ENCODE data around the gene NAA38.

The NAA38 gene, protein sequence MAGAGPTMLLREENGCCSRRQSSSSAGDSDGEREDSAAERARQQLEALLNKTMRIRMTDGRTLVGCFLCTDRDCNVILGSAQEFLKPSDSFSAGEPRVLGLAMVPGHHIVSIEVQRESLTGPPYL

DNA sequence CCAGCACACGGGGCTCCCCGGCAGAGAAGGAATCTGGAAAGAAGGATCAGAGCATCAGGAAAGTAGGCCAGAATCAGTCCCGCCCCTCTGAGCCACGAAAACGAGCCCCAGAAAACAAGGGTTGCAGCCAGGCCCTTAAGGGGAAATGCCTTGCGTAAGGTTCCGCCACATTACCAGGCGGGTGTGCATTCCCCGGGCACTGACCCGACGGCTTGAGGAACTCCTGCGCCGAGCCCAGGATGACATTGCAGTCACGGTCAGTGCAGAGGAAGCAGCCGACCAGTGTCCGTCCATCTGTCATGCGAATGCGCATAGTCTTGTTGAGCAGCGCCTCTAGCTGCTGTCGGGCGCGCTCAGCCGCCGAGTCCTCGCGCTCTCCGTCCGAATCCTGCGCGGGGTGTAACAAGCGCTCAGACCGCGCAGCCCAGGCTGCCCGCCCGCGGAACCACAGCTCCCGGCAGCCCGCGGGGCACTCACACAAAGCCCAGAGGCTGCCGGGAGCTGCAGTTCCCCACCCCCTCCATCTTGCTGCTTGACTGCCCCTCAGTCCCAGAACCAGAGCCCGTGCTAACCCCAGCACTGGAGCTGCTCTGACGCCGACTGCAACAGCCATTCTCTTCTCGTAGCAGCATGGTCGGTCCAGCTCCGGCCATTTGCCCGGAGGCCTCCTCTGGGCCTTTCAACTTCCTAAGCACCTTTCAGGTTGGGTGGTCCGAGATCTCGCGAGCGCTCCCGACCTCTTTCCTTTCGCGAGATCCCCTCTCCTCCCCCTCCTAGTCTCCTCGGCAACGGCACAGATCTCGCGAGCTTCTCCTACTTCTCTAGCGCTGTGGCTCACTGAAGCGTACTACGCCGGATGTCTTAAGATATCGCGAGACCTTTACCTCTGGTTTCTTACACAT lies at the start of gene NAA38:
Gene NAA38, minus strand, starts transcription at position 749 of the 902 bp plus-strand sequence. Its CDS starts 96 bp downstream, at position 653.
- peak; percentile 100 for DNase-seq (ENCODE audit: extremely low read depth, low read depth)
- H3K4me3 ChIP-seq (replicated peaks; ENCODE audit: low read depth, low read length) = peak within 1 kb of the TSS; percentile 68
- TF ChIP-seq, protein P1, sequence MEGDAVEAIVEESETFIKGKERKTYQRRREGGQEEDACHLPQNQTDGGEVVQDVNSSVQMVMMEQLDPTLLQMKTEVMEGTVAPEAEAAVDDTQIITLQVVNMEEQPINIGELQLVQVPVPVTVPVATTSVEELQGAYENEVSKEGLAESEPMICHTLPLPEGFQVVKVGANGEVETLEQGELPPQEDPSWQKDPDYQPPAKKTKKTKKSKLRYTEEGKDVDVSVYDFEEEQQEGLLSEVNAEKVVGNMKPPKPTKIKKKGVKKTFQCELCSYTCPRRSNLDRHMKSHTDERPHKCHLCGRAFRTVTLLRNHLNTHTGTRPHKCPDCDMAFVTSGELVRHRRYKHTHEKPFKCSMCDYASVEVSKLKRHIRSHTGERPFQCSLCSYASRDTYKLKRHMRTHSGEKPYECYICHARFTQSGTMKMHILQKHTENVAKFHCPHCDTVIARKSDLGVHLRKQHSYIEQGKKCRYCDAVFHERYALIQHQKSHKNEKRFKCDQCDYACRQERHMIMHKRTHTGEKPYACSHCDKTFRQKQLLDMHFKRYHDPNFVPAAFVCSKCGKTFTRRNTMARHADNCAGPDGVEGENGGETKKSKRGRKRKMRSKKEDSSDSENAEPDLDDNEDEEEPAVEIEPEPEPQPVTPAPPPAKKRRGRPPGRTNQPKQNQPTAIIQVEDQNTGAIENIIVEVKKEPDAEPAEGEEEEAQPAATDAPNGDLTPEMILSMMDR (IDR thresholded peaks at IDR 0.05; ENCODE audit: low read depth, low read length, missing control alignments) = peak; percentile 34

DNA sequence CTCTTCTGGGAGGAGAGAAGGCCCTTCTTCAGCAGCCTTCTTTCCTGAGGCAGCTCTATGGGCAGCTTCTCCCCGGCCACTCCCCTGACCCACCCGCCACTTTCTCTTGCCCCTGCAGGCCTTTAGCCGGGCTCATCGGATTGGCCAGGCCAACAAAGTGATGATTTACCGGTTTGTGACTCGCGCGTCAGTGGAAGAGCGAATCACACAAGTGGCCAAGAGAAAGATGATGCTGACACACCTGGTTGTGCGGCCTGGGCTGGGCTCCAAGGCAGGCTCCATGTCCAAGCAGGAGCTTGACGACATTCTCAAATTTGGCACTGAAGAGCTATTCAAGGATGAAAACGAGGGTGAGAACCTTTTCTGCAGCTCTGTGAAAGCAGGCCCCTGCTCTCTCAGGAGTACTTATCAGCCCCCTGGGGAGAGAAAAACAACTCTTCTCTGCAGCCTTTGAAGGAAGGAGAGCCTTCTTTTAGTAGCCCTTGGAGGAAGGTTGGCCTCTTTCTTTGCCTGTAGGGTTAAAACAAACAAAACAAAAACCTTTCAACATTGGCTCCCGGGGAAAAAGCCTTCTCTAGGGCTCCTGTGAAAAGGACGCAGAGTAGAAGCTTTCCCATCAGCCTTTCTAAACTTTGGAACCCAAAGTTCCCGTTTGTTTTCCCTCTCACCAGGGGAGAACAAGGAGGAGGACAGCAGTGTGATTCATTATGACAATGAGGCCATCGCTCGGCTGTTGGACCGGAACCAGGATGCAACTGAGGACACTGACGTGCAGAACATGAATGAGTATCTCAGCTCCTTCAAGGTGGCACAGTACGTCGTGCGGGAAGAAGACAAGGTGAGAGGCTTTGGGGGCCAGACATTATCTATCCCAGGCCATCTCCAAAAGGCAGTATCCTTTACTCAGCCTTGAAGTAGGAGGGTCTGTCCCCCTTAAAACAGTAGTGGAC lies 46.1 kb upstream of the NAA38 start:
- H3K4me3 ChIP-seq (replicated peaks; ENCODE audit: low read depth, low read length) = no peak overlapping the region
- TF ChIP-seq, protein P1 (IDR thresholded peaks at IDR 0.05; ENCODE audit: low read depth, low read length, missing control alignments) = no peak
- DNase-seq (ENCODE audit: extremely low read depth, low read depth) = no peak

DNA sequence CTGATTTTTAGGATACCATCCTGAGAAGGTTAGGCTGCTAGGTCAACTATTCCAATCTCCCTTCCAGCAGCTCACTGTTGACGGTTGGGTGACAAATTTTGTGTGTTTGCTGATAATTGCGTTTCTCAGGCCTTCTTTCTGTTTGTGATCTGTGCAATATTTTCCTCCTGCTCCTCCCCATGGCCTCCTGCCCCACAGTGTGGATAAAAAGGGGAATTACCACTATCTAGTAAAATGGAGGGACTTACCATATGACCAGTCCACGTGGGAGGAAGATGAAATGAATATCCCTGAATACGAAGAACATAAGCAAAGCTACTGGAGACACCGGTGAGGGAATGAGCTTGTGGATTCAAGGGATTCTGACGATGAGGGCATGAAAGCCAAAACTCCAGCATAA lies 40.4 kb upstream of the NAA38 start:
- DNase-seq (ENCODE audit: extremely low read depth, low read depth) = no peak
- no peak overlapping the region for H3K4me3 ChIP-seq (replicated peaks; ENCODE audit: low read depth, low read length)
- TF ChIP-seq, protein P1 (IDR thresholded peaks at IDR 0.05; ENCODE audit: low read depth, low read length, missing control alignments) = peak; percentile 38

DNA sequence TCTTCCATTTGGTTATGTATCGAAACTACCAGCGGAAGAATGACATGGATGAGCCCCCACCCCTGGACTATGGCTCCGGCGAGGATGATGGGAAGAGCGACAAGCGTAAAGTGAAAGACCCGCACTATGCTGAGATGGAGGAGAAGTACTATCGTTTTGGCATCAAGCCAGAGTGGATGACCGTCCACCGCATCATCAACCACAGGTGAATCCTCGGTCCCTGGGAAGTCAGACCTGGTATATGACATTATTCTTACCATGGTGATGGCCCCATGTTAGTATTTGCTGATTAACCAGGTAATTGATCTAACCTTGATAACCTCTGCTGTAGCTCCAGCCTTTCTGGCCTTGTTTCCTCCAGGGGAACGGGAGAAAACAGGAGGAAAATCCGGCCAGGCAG lies 39.7 kb upstream of the NAA38 start:
- no peak overlapping the region for H3K4me3 ChIP-seq (replicated peaks; ENCODE audit: low read depth, low read length)
- TF ChIP-seq, protein P1 (IDR thresholded peaks at IDR 0.05; ENCODE audit: low read depth, low read length, missing control alignments) = no peak
- DNase-seq (ENCODE audit: extremely low read depth, low read depth) = no peak

DNA sequence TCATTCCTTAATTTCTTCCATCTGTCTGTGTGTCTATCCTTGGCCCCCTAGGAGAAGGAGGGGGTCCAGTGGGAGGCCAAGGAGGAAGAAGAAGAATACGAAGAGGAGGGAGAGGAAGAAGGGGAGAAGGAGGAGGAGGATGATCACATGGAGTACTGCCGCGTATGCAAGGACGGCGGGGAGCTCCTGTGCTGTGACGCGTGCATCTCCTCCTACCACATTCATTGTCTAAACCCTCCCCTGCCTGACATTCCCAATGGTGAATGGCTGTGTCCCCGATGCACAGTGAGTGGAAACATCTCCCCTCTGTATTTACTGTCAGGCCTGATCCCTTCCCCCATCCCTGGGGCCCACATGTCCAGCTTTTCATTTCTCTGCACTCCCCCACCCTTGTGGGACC lies 37.5 kb upstream of the NAA38 start:
- TF ChIP-seq, protein P1 (IDR thresholded peaks at IDR 0.05; ENCODE audit: low read depth, low read length, missing control alignments) = no peak
- no peak overlapping the region for H3K4me3 ChIP-seq (replicated peaks; ENCODE audit: low read depth, low read length)
- DNase-seq (ENCODE audit: extremely low read depth, low read depth) = no peak

DNA sequence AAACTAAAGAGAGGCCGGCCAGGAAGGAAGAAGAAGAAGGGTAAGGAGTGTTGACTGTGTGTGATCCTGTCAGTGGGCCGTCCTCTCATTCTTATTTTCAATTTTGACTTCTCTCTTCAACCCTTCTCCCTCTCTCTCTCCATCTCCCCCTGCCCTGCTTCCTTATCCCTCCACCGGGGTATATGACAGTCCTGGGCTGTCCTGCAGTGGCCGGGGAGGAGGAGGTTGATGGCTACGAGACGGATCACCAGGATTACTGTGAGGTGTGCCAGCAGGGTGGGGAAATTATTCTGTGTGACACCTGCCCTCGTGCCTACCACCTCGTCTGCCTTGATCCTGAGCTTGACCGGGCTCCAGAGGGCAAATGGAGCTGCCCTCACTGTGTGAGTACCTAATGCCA lies 36.9 kb upstream of the NAA38 start:
- no peak for DNase-seq (ENCODE audit: extremely low read depth, low read depth)
- no peak overlapping the region for H3K4me3 ChIP-seq (replicated peaks; ENCODE audit: low read depth, low read length)
- TF ChIP-seq, protein P1 (IDR thresholded peaks at IDR 0.05; ENCODE audit: low read depth, low read length, missing control alignments) = no peak

Measured in HFF-Myc (cell line).